ENCODE results near the gene HTT-AS. TPM values are rescaled to one million over a fixed set of nuclear protein-coding genes. Genes with fewer than 3 reads are reported as not detected.

The HTT-AS gene
- total RNA-seq, 1 donor from 2014 or later = not detected

DNA sequence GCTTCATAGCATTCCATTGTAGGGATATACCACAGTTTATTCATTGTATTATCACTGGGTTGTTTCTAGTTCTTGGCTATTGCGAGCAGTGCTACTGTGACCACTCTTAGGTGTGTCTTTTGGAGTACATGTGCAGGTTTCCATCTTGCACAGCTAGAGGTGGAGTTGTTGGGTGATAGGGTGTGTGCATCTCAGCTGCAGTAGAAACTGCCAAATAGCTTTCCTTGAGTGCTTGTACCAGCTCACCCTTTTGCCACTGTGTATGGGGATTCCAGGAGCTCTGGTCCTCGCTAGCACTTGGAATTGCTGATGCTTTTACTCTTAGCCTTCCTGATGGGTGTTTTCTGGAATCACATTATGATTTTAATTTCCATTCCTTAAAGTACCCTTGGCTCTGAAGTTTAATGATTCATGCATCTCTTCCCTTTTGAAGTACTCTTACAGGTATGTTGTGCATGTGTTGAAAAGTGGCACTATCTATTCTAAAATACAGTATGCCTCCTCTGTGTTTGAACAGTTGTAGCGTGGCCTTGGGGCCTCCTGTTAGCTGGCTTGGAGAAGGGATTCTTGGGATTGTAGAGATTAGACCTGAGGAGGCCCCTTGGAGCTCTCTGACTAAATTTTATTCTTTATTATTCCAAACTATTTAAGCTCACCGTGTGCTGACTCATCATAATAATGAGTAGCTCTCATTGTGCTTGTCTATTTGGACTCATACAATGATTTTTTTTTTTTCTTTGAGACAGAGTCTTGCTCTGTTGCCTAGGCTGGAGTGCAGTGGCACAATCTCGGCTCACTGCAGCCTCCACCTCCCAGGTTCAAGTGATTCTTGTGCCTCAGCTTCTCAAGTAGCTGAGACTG lies 38.5 kb upstream of the HTT-AS start:
- TF ChIP-seq, protein P1, sequence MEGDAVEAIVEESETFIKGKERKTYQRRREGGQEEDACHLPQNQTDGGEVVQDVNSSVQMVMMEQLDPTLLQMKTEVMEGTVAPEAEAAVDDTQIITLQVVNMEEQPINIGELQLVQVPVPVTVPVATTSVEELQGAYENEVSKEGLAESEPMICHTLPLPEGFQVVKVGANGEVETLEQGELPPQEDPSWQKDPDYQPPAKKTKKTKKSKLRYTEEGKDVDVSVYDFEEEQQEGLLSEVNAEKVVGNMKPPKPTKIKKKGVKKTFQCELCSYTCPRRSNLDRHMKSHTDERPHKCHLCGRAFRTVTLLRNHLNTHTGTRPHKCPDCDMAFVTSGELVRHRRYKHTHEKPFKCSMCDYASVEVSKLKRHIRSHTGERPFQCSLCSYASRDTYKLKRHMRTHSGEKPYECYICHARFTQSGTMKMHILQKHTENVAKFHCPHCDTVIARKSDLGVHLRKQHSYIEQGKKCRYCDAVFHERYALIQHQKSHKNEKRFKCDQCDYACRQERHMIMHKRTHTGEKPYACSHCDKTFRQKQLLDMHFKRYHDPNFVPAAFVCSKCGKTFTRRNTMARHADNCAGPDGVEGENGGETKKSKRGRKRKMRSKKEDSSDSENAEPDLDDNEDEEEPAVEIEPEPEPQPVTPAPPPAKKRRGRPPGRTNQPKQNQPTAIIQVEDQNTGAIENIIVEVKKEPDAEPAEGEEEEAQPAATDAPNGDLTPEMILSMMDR (IDR thresholded peaks at IDR 0.05; ENCODE audit: insufficient read depth, low read length, poor library complexity, severe bottlenecking) = no peak
- H3K36me3 ChIP-seq (ENCODE audit: control insufficient read depth, insufficient read depth, low read length) = peaks cover 6% of the 10 kb centered on the region
- H3K27me3 ChIP-seq (ENCODE audit: control insufficient read depth, insufficient read depth, low read length) = no peaks in the 10 kb centered on the region
- H3K4me3 ChIP-seq (ENCODE audit: low read depth, low read length) = no peak overlapping the region
- DNase-seq (ENCODE audit: low read depth) = no peak

- peaks cover 6% of the 10 kb centered on the region for H3K36me3 ChIP-seq (ENCODE audit: control insufficient read depth, insufficient read depth, low read length)
- TF ChIP-seq, protein P1 (IDR thresholded peaks at IDR 0.05; ENCODE audit: insufficient read depth, low read length, poor library complexity, severe bottlenecking) = no peak
- DNase-seq (ENCODE audit: low read depth) = no peak
- no peaks in the 10 kb centered on the region for H3K27me3 ChIP-seq (ENCODE audit: control insufficient read depth, insufficient read depth, low read length)
- H3K4me3 ChIP-seq (ENCODE audit: low read depth, low read length) = no peak overlapping the region
Measured at GRCh38 chr4:3112201-3112600, 37.9 kb upstream of the HTT-AS start.

DNA sequence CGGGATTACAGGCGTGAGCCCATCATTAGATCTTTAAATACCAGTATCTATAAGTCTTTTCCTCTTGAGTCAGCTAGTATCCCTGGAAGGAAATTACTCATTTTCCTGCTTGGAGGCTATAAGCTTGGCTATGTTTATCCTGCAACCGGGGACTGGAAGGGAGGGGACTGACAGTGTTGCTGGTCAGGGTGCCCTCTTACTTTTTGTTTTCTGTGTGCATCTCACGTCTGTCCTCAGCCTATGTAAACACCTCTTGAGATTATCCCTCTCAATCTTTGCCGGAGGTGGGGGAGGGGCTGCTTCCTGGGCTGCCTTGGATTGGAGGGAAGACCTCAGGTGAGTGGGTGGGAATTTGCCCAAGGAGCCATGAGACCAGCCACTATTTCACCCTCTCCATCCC lies 37.1 kb upstream of the HTT-AS start:
- TF ChIP-seq, protein P1 (IDR thresholded peaks at IDR 0.05; ENCODE audit: insufficient read depth, low read length, poor library complexity, severe bottlenecking) = no peak
- no peaks in the 10 kb centered on the region for H3K27me3 ChIP-seq (ENCODE audit: control insufficient read depth, insufficient read depth, low read length)
- DNase-seq (ENCODE audit: low read depth) = no peak
- H3K36me3 ChIP-seq (ENCODE audit: control insufficient read depth, insufficient read depth, low read length) = peaks cover 6% of the 10 kb centered on the region
- H3K4me3 ChIP-seq (ENCODE audit: low read depth, low read length) = no peak overlapping the region

DNA sequence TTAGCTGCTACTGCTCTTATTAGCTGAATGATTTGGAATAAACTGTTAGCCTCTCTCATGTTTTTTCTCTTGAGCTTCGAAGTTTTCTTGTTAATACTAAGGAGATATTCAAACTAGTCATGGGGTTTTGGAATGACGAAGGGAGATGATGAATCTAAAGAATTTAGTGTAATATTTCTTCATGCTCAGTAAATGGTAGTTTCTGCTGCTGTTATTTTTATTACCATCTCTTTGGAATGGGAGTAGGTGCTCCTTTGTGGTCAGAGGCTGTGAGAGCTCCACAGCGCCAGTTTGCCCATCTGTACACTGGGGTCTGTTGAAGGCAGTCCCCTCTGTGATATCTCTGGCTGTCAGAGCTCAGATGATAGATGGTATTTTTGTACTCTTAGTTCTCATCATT lies 33.9 kb upstream of the HTT-AS start:
- H3K27me3 ChIP-seq (ENCODE audit: control insufficient read depth, insufficient read depth, low read length) = no peaks in the 10 kb centered on the region
- H3K36me3 ChIP-seq (ENCODE audit: control insufficient read depth, insufficient read depth, low read length) = peaks cover 3% of the 10 kb centered on the region
- H3K4me3 ChIP-seq (ENCODE audit: low read depth, low read length) = no peak overlapping the region
- DNase-seq (ENCODE audit: low read depth) = no peak
- TF ChIP-seq, protein P1 (IDR thresholded peaks at IDR 0.05; ENCODE audit: insufficient read depth, low read length, poor library complexity, severe bottlenecking) = no peak

DNA sequence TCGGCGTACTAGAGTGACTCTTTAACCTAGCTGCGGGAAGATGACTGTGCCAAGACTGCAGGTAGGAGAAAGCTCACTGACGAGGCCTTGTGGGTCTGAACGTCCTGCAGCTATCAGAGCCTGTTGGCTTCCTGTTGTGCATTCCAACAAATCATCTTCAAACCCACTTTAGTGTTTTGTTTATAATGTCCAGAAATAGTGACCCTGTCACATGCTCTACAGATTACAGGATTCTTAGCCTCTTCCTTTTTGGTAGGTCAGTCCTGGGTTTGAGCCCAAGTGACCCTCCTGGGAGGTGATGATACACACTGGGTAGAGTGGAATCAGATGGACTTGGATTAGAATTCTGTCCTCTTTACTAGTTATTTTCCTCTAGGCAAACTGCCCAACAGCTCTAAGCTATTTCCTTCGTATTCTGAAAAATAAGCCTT lies 33.4 kb upstream of the HTT-AS start:
- TF ChIP-seq, protein P1 (IDR thresholded peaks at IDR 0.05; ENCODE audit: insufficient read depth, low read length, poor library complexity, severe bottlenecking) = no peak
- Histone ChIP-seq H3K4me3 (ENCODE audit: low read depth, low read length) (no peak overlapping the region), H3K27me3 (ENCODE audit: control insufficient read depth, insufficient read depth, low read length) (no peaks in the 10 kb centered on the region), H3K36me3 (ENCODE audit: control insufficient read depth, insufficient read depth, low read length) (peaks cover 3% of the 10 kb centered on the region)
- DNase-seq (ENCODE audit: low read depth) = no peak

DNA sequence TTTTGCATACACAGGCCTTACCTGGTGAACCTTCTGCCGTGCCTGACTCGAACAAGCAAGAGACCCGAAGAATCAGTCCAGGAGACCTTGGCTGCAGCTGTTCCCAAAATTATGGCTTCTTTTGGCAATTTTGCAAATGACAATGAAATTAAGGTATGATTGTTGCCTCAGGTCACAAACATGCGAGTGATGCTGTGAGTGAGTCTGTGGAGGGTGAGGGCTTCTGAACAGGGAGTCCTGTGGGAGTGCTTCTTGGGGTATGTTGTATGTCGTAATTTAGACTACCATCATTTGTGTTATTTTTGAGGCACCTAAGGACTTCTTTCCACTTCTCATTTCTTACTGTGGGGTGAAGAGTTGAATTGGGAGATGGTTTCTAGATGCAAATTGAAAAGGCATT lies 32.9 kb upstream of the HTT-AS start:
- Histone ChIP-seq H3K27me3 (ENCODE audit: control insufficient read depth, insufficient read depth, low read length) (no peaks in the 10 kb centered on the region), H3K4me3 (ENCODE audit: low read depth, low read length) (no peak overlapping the region), H3K36me3 (ENCODE audit: control insufficient read depth, insufficient read depth, low read length) (peaks cover 3% of the 10 kb centered on the region)
- DNase-seq (ENCODE audit: low read depth) = no peak
- TF ChIP-seq, protein P1 (IDR thresholded peaks at IDR 0.05; ENCODE audit: insufficient read depth, low read length, poor library complexity, severe bottlenecking) = no peak
